Stimulated activated CD8-positive, alpha-beta memory T cell treated with anti-CD3 and anti-CD28 coated beads, Interleukin-15, amount 100 ng/mL, for 24 hours (primary cell): ENCODE data around the gene TRPM6.

Source experiments
- DNase-seq: peaks from one replicate; pipeline ENCODE4 v3.0.0-alpha.2; 2020; ENCODE audit warnings: low read depth

TRPM6 gene

DNA sequence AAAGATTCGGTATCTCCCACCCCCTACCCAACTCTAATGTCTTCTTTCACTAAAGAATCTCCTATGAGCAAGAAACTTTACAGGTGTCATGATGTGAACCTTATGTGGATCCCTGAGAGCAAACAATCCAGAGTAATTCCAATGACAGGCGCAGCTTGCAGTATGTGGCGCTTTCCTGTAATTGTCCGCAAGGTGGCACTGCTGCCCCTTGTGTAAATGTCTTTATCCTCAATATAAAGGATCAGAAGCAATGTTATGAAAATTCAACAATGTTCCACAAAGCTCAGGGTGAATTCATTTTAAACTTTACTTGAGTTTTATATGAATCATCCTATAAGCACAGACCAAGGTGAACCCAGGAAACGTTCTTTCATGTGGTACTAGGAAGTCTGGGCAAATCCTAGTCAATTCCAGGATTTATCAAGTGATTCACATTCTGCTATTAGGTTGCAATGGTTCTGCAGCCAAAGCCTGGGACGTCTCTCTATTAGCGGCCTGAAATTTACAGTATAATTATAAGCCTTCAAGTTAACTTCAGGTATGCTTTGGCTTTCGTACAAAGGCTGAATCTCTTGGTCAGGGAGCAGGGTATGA lies 113.7 kb downstream of the TRPM6 start:
- peak; percentile 31 for DNase-seq

DNA sequence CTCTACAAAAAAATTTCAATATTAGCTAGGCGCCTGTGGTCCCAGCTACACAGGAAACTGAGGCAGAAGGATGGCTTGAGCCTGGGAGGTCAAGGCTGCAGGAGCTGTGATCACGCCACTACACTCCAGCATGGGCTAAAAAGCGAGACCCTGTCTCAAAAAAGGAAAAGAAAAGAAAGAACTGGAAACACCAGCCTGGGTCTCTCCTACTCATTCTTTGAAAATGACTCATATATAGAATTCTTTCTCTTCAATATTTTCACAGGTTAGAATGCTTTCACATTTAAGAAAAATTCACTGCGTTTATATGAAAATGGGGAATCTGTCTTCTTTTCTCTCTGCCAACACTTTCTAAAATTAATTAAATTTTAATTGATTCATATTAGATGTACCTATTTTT lies 115.6 kb downstream of the TRPM6 start:
- DNase-seq: no peak

DNA sequence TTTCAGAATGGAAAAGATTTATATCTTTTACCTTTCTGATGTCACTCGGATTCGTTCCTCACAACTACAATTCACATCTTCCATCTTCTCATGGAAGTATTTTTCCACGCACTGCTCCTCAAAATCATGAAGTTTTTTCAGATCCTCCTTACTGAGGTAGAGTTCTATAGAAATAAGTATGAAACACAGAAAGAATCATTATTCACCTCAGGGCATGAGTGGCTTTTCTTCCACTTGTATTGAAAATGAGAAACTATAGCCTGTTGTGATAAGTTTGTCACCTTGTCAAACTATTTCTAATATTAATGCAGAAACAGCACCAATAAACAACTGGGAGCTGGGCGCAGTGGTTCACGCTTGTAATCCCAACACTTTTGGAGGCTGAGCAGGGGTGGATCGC lies 116.0 kb downstream of the TRPM6 start:
- no peak for DNase-seq

DNA sequence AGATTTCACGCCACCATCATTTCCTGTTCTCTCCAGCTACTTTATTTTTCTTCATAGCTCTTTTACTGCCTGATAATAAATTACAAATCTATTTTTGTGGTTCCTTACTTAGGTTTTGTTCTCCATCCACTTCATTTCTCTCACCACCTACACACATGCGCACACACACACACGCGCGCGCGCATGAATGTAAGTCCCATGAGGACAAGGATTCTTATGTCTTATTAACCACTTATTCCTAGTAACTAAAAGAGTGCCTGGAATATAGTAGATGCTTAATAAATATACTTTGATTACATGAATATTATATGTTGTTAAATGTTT lies 116.5 kb downstream of the TRPM6 start:
- DNase-seq: no peak

DNA sequence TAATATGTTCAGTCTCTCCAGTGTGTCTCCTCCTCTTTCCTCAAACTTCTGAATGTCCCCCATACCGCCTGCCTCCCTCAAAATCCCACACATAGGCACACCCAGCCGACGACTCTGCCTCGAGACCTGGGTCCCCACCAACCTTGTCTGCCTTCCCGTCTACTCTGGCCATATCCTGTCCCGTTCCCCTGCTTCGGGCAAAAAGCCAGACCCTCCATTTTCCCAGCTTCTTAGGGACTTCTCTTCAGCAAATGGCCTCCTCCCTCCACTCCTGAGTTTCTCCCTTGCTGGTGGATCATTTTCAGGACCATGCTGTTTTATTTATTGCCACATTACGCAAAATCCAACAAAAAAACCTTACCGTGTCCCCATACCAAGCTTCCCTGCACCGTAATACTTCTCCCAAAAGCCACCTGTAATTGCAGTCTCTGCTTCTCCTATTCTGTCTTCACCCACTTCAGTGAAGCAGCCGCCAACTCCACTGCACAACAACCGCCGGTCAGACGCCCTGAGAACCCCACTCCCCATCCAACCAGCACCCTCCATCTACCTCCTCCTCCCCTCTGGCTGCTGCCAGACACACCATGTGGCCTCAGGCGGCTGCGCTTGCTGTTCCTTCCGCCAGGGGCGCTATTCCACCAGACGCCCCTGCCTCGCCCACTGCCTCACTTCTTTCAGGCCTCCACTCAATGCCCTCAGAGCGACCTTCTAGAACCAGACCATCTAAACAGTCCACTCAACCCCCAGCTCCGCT lies 117.0 kb downstream of the TRPM6 start:
- DNase-seq: peak; percentile 12

DNA sequence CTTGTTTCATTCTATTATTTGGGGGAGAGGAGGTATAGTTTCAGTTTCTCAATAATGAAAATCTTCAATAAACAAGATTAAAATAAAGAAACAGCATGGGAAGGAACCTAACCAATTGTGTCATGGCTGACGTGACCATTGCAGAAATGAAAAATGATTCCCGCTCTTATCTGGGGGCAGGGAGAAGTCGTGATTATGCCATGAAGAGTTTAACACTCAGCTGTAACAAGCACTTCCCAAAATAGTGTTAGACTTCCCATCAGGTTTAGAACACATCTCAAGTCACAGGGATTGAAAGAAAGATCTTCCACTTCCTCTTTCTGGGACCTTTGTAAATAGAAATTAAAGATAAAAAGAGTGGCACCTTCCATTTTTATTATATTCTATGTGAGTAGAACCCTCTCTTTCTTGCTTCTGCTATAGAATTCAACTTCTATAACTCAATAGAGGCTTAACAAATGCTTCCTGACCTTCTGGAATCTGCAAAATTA lies 122.2 kb downstream of the TRPM6 start:
- no peak for DNase-seq

DNA sequence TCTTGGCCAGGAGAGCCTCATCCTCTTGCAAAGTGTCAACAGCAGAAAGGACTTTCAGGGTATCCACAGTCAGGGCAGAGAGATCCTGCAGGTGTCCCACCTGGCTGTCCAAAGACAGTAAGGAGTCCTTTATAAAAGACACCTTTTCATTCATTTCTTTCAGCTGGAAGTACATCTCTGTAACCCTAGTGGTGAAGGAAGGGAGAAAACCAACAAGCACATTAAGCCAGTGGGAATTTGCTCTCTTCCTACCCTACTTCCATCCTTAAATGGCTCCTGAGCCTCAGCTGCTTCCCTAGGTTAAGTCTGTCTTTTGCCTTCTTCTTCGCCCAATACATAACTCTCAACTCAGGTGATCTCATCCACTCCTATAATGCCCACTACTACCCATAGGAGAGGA lies 124.8 kb downstream of the TRPM6 start:
- no peak for DNase-seq

DNA sequence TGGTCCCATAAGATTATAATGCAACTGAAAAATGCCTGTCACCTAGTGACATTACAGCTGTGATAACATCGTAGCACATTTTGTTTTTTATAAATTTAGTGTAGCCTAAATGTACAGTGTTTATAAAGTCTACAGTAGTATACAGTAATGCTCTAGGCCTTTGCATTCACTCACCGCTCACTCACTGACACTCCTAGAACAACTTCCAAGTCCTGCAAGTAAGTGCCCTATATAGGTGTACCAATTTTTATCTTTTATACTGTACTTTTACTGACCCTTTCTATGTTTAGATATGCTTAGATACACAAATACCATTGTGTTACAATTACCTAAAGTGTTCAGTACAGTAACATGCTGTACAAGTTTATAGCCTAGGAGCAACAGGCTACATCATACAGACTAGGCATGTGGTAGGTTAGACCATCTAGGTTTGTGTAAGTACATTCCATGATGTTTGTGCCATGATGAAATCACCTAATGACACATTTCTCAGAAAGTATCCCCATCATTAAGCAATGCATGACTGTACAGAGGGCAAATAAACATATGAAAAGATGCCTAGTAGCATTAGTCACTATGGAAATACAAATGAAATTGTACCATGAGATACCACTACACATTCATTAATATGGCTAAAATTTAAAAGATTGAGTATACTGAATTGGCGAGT lies 127.6 kb downstream of the TRPM6 start:
- DNase-seq: no peak

DNA sequence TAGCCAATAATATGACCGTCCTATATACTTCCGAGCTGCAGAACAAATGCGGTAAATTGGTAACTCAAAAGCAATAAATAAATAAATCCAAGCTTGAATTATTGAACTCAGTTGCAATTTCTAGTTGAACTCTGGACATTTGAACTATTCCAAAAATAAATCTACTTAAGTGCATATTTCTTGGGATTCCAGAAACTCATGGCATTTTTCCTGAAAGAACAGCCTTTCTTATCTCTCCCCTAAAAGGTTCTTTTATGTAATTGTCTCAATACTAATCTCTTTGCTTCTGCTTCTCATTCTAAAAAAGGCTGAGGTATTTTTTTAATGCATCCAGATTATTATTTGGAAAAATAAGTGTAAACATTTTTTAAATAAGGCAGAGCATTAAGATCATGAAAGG lies 131.7 kb downstream of the TRPM6 start:
- DNase-seq: no peak

DNA sequence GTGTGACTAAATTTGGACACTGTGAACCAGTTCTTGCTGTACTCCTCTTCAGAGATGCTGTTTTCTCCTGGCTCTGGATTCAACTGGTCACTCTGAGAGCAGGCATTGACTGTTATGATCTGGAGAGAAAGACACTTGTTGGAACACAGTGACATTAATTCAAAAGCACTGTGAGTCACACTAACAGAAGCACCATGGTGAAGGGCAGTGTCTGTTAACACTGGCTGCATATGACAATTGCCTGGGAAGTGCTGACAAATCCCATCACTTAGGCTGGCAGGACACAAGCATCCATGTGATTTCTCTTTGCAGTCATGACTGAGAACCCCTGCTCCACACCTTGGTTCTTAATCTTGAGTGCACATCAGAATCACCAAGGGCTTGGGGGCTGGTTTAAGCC lies 132.4 kb downstream of the TRPM6 start:
- no peak for DNase-seq

DNA sequence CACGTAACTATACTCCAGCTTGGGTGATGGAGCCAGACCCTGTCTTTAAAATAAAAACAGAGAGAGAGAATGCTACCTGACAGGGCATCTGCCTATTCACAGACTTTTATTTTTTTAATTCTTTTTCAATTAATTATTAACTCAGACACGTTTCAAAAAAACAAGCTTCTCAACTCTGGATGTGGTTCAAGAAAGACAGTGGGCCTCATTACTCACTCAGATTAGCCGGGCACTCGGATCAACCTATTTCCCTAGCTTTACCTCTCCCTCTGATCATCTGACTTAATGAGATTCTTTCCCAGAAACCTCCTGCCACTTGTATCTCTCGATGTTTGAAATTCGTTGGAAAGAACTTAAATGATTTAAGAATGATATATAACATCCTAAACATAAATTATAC lies 134.1 kb downstream of the TRPM6 start:
- no peak for DNase-seq

DNA sequence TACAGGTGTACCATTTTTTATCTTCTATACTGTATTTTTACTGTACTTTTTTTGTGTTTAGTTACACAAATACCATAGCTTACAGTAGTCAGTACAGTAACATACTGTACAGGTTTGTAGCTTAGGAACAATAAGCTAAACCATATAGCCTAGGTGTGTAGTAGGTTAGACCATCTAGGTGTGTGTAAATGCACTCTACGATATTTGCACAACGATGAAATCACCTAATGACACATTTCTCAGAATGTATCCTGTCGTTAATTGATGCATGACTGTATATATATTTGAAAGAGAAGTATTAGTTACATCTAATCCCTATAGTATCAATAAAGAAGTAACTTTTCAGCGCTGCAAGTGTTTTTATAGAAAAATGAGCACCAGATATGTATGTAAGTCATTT lies 138.8 kb downstream of the TRPM6 start:
- DNase-seq: no peak

DNA sequence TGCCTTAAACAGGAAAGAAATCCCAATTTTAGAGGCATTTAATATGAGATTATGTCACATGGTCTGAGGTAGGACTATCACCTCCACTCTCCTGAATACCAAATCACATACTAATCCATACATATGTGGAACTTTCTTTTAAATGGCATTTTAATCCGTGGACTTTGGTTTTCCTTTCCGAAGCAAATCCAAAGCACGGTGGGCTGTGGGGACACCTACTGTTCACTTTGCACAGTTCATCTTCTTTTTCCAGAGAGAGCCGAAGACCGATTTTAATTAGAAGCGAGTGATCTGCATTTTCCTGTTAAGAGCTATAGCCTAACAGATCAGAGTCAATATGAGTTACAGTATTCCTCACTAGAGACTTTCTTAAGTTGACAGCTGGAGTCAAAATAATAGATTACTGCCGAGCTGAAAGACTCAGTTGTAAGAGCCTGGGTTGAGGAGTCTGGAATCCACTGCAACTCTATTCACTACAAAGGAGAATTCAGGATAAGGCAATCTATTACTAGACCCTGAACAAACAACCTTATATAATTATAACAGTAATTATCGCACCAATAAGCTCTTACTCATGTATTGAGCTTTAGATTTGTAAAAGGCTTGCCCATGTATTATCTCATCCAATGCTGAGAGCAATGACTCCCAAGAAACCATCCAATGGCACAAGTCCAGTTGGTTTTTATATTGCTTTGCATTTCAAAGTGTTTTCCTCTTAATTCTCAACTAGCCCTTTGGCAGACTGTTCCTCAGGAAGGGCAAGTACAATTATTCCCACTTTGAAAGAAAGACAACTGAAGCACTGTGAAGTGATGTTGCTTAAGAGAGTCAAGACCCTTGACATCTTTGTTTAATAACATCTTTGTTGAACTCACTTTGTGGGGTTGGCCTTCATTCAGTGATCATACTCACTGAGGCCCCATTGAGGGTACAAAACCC lies 144.7 kb downstream of the TRPM6 start:
- DNase-seq: no peak

DNA sequence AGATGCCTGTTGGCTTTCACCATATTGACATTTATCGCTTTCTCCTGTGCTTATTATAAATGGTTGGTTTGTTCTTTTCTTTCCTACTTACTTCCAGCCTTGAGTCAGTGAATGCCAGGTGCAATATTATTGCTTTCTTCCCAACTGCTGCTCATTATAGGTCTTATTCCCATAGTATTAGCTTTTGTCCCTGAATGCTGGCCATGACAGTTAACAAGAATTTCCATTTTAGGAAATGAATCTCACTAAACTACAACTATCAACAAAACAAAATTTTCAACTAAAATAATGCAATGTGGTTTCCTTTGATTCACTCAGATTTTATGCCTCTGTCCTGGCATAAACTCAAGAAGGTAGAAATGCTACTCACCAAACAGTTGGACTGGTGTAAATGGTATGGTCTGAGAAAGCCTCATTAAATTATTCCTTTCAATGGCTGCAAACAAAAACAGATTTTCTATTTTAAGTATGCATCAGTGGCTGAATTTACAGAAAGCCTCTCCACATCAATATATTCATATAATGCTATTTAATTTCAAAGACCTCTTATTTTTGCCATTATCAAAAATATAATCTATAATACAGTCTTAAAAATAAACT lies 145.4 kb downstream of the TRPM6 start:
- no peak for DNase-seq

DNA sequence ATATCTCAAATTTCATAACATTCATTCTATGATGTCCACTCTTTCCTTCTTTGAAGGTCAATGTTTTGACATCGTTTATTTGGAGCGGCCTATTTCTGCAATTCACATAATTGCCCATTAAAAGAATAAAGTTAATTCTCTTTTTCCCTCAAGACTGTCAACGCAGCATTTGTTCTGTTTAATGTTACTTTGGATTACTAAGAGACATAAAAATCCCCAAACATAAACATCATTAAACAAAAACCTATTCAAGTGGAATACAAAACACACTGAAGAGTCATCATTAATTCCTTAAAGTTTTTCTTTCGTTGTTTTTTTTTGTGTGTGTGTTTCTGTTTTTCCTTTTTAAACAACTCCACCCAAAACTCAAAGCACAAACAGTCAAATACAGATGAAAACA lies 151.1 kb downstream of the TRPM6 start:
- DNase-seq: no peak

DNA sequence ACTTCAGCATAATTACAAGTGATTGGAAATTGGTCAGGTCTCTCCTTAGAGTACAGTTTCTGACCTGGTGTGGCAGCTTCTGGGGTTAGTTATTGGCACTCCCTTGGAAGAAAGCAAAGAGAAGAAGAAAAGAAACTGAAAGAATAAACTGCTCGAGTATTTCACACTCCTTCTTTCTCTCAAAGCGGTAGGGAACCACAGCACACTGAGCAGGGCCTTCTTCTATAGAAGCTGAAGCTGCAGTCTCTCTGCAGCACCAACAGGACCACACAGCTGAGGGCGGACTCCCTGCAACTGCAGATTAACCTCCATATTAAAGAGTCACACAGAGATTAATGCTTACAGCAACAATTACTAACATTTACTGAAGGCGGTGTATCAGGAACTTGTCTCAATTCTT lies 152.0 kb downstream of the TRPM6 start:
- DNase-seq: no peak

DNA sequence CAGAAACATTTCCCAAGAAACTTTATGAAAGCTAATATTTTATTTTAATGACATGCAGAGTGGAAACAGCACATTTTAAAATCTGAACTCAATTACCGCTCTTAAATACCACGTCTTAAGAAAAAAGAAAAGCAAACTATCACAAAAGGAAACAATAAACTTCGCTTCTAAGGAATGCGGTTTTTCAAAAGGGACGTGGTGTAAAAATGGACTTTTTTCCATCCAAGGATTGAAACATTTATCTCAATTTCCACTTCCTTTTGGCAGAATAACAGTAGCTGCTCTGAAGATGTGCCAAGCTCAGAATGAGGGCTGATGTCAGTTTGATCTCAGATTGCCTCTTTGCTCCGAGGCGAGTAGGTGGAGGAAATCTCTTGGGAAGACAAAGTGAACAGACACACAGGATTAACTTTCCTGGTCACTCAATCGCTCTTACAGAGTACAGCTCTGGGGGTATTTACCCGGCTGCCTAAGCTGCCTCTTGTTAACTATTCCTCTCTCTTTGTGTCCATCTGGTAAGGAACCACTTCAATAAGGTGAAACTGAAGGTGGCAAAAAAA lies 158.5 kb downstream of the TRPM6 start:
- DNase-seq: no peak

DNA sequence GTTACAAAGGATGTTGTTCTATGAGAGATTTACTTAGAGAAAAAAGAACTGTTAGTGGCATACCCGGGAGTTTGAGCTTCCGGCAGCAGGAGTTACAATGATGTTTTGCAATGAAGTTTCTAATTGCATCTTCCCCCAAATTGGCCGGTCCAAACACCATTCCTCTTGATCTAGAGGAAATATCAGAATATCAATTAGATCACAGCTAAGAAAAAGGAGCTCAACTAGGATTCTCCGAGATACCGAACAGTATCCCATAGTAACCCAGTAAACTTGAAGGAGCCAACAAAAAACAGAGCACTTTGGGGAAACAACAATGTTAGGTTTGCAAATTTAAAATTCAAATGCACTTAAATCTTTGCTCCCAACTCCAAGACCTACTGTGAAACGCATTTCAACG lies 159.5 kb downstream of the TRPM6 start:
- DNase-seq: no peak

DNA sequence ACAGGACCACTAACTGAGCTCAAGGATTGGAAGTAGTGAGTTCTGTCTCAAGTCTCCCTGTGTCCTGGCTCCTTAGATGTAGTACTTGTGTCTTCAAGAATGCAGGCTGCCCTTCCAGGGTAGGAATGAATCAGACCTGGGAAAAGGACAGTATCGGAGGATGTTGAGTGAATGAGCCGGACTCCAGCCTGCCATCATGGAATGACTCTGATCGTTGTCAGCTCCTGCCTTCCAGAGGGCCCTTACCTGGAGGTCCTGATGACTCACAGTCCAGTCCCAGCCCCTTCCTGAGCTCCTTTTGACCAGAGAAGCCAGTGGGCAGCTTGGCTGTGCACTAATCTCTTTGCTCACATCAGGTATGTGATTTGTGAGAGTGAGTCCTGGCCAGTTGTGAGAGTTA lies 161.1 kb downstream of the TRPM6 start:
- no peak for DNase-seq

DNA sequence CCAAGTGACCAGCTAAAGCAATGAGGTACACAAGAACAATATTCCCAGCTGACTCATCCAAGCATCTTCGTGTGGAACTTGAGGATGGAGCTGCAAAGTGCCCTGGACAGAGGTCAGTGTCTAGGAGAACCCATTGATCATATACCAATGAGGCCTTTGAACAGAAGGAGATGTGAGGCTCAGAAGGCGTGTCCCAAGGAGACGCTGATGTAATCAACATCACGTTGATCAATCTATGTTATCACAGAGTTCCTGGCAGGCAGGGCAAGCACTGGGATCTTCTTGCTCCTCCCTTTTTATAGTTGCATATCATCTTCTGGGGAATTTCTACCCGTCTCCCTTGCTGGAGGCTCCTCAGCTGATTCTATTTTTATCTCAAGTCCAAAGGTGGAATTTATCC lies 163.4 kb downstream of the TRPM6 start:
- DNase-seq: no peak
